ENCODE results near the gene OSER1.

DNA sequence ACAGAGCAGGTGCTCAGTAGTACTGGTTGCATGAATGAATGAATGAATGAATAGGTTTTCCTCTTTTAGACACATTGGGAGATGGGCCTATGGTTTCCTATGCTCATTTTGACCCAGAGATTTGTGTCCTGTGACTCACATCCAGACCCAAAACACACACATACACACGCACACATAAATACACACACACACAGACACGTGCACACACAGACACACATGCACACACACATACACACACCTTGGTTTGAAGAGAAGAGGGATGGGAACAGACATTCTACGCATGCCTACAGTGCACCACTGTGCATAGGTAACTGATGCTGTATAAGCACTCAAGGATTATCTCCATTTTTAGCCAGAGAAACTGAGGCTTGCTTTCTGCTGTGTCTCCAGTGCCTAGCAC lies 27.7 kb downstream of the OSER1 start:
- TF ChIP-seq CTCF (IDR thresholded peaks at IDR 0.05 in 2 of 3, conservative IDR thresholded peaks at IDR 0.05 in 1 of 3; ENCODE audit: insufficient read depth in 2 of 3, low read depth in 1 of 3, low read length in 3 of 3) = no peak
- TF ChIP-seq EZH2 (IDR thresholded peaks at IDR 0.05; ENCODE audit: borderline replicate concordance, low read depth, low read length) = no peak
- no peak for TF ChIP-seq TAF7 (tag; IDR thresholded peaks at IDR 0.05)
- TF ChIP-seq EP300 (IDR thresholded peaks at IDR 0.05; ENCODE audit: low read length) = no peak
- no peak for TF ChIP-seq HCFC1 (IDR thresholded peaks at IDR 0.05; ENCODE audit: low read depth, low read length)
- TF ChIP-seq, protein P1, sequence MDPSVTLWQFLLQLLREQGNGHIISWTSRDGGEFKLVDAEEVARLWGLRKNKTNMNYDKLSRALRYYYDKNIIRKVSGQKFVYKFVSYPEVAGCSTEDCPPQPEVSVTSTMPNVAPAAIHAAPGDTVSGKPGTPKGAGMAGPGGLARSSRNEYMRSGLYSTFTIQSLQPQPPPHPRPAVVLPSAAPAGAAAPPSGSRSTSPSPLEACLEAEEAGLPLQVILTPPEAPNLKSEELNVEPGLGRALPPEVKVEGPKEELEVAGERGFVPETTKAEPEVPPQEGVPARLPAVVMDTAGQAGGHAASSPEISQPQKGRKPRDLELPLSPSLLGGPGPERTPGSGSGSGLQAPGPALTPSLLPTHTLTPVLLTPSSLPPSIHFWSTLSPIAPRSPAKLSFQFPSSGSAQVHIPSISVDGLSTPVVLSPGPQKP (CRISPR knock-in tag; IDR thresholded peaks at IDR 0.05) = no peak
- no peak for TF ChIP-seq DNMT1 (IDR thresholded peaks at IDR 0.05)
- no peak for TF ChIP-seq PRMT5 (CRISPR knock-in tag; IDR thresholded peaks at IDR 0.05)
- no peak for TF ChIP-seq FOSL1 (tag; conservative IDR thresholded peaks at IDR 0.05)
- no peak for TF ChIP-seq DPF2 (IDR thresholded peaks at IDR 0.05)
- TF ChIP-seq SP1 (CRISPR knock-in tag; IDR thresholded peaks at IDR 0.05) = no peak
- no peak for TF ChIP-seq ATF1 (CRISPR knock-in tag; IDR thresholded peaks at IDR 0.05)
- TF ChIP-seq ATF1 (tag; IDR thresholded peaks at IDR 0.05) = no peak
- no peak for TF ChIP-seq SREBF2 (CRISPR knock-in tag; IDR thresholded peaks at IDR 0.05)
- TF ChIP-seq, protein P2, sequence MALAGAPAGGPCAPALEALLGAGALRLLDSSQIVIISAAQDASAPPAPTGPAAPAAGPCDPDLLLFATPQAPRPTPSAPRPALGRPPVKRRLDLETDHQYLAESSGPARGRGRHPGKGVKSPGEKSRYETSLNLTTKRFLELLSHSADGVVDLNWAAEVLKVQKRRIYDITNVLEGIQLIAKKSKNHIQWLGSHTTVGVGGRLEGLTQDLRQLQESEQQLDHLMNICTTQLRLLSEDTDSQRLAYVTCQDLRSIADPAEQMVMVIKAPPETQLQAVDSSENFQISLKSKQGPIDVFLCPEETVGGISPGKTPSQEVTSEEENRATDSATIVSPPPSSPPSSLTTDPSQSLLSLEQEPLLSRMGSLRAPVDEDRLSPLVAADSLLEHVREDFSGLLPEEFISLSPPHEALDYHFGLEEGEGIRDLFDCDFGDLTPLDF (CRISPR knock-in tag; IDR thresholded peaks at IDR 0.05) = no peak
